ENCODE data around the gene RIT2.

The RIT2 gene

DNA sequence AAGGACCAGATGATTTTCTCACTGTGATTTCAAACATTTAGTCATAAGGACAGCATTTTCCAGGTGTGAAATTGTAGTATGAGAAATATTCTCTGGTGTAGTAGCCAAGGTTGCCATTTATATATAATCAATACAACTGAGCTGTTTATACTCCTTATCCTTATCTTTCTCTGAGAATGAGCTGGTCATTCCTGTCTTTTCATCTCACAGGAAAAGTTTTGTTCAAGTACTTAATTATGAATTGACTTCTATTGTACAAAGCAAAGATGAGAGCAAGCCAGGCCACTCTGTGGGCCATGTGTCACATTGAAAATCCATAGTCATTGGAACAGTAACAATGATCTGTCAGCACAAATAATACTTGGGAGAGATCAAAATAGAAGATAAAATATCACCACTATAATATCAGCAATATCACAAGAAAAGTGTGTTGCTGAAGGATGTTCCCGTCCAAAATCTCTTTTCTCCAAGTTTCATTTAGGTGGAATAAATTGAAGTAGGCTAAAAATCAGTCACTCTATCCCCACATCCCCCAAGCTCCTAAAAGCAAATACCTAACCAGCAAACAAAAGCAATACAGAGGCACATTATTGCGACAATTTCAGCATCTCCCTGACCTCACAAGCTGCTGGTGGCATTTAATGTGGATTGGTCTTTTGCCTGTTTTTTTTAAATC lies 2.1 kb downstream of the RIT2 start:
- Histone ChIP-seq H3K27me3 (ENCODE audit: low read depth, low read length) (no peaks in the 10 kb centered on the region), H3K9me3 (ENCODE audit: insufficient read depth, low read length) (no peaks in the 10 kb centered on the region), H2AFZ (ENCODE audit: low read depth, low read length) (no peak overlapping the region), H3K4me2 (ENCODE audit: low read length) (no peak overlapping the region), H3K27ac (ENCODE audit: low read length) (no peak overlapping the region), H3K36me3 (replicated peaks; ENCODE audit: low read depth, low read length) (no peaks in the 10 kb centered on the region), H4K20me1 (ENCODE audit: insufficient read depth, low read length) (no peaks in the 10 kb centered on the region), H3K4me1 (ENCODE audit: low read length) (no peaks in the 10 kb centered on the region), H3K4me3 (ENCODE audit: low read length) (no peak overlapping the region), H3K9ac (ENCODE audit: low read length) (no peak overlapping the region), H3K79me2 (ENCODE audit: low read length) (no peaks in the 10 kb centered on the region)
- TF ChIP-seq CTCF (IDR thresholded peaks at IDR 0.05; ENCODE audit: low read depth, low read length) (no peak), EZH2phosphoT487 (IDR thresholded peaks at IDR 0.05; ENCODE audit: low read depth) (no peak)

- no peaks in the 10 kb centered on the region for H3K9me3 ChIP-seq (ENCODE audit: insufficient read depth, low read length)
- TF ChIP-seq EZH2phosphoT487 (IDR thresholded peaks at IDR 0.05; ENCODE audit: low read depth) (no peak), CTCF (IDR thresholded peaks at IDR 0.05; ENCODE audit: low read depth, low read length) (no peak)
- H3K9ac ChIP-seq (ENCODE audit: low read length): no peak overlapping the region
- H4K20me1 ChIP-seq (ENCODE audit: insufficient read depth, low read length): no peaks in the 10 kb centered on the region
- H3K27me3 ChIP-seq (ENCODE audit: low read depth, low read length): no peaks in the 10 kb centered on the region
- H3K79me2 ChIP-seq (ENCODE audit: low read length): no peaks in the 10 kb centered on the region
- H3K4me2 ChIP-seq (ENCODE audit: low read length): no peak overlapping the region
- no peak overlapping the region for H3K4me3 ChIP-seq (ENCODE audit: low read length)
- H3K27ac ChIP-seq (ENCODE audit: low read length): no peak overlapping the region
- no peak overlapping the region for H2AFZ ChIP-seq (ENCODE audit: low read depth, low read length)
- no peaks in the 10 kb centered on the region for H3K36me3 ChIP-seq (replicated peaks; ENCODE audit: low read depth, low read length)
- H3K4me1 ChIP-seq (ENCODE audit: low read length): no peaks in the 10 kb centered on the region
Observed at GRCh38 chr18:43108882-43109281, 6.6 kb downstream of the RIT2 start.

DNA sequence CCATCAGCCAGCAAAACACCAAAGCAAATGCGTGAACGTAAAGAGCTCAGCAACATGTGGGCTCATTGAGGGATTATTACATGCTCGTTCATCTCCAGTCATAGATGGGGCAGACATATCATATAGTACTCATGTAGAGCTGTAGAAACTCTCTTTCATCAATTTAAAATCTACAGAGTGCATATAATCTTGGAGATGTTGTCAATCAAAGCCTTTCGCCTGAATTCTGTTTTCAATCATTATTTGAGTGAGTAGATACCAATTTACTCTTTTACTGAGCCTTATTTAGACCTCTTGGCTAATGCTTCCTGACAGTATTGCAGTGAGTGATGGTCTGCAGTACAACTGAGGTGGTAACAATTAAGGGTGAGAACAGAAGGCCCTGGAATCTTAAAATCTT lies 7.0 kb downstream of the RIT2 start:
- H3K4me3 ChIP-seq (ENCODE audit: low read length): no peak overlapping the region
- H3K9ac ChIP-seq (ENCODE audit: low read length): no peak overlapping the region
- no peaks in the 10 kb centered on the region for H3K36me3 ChIP-seq (replicated peaks; ENCODE audit: low read depth, low read length)
- H3K27me3 ChIP-seq (ENCODE audit: low read depth, low read length): no peaks in the 10 kb centered on the region
- no peak overlapping the region for H2AFZ ChIP-seq (ENCODE audit: low read depth, low read length)
- no peaks in the 10 kb centered on the region for H3K79me2 ChIP-seq (ENCODE audit: low read length)
- no peak for TF ChIP-seq CTCF (IDR thresholded peaks at IDR 0.05; ENCODE audit: low read depth, low read length)
- no peak for TF ChIP-seq EZH2phosphoT487 (IDR thresholded peaks at IDR 0.05; ENCODE audit: low read depth)
- H3K4me2 ChIP-seq (ENCODE audit: low read length): no peak overlapping the region
- H3K27ac ChIP-seq (ENCODE audit: low read length): no peak overlapping the region
- H3K4me1 ChIP-seq (ENCODE audit: low read length): no peaks in the 10 kb centered on the region
- H3K9me3 ChIP-seq (ENCODE audit: insufficient read depth, low read length): no peaks in the 10 kb centered on the region
- H4K20me1 ChIP-seq (ENCODE audit: insufficient read depth, low read length): no peaks in the 10 kb centered on the region

GRCh38 chr18:43093646-43094045 lies 21.8 kb downstream of the RIT2 start:
- TF ChIP-seq EZH2phosphoT487 (IDR thresholded peaks at IDR 0.05; ENCODE audit: low read depth) (no peak), CTCF (IDR thresholded peaks at IDR 0.05; ENCODE audit: low read depth, low read length) (no peak)
- Histone ChIP-seq H3K9me3 (ENCODE audit: insufficient read depth, low read length) (no peaks in the 10 kb centered on the region), H3K4me1 (ENCODE audit: low read length) (peaks cover 15% of the 10 kb centered on the region), H3K27ac (ENCODE audit: low read length) (no peak overlapping the region), H3K4me3 (ENCODE audit: low read length) (no peak overlapping the region), H3K9ac (ENCODE audit: low read length) (no peak overlapping the region), H3K79me2 (ENCODE audit: low read length) (no peaks in the 10 kb centered on the region), H4K20me1 (ENCODE audit: insufficient read depth, low read length) (no peaks in the 10 kb centered on the region), H3K4me2 (ENCODE audit: low read length) (peak overlapping the region; percentile 50; the same call in 1 of the 2 replicates), H3K36me3 (replicated peaks; ENCODE audit: low read depth, low read length) (no peaks in the 10 kb centered on the region), H3K27me3 (ENCODE audit: low read depth, low read length) (no peaks in the 10 kb centered on the region), H2AFZ (ENCODE audit: low read depth, low read length) (no peak overlapping the region)

All from OCI-LY3 (cell line).